ENCODE measurements around the gene CARNS1.
A peak's percentile ranks its signal among the peaks of the same experiment; 100 is the strongest.

CARNS1 gene

DNA sequence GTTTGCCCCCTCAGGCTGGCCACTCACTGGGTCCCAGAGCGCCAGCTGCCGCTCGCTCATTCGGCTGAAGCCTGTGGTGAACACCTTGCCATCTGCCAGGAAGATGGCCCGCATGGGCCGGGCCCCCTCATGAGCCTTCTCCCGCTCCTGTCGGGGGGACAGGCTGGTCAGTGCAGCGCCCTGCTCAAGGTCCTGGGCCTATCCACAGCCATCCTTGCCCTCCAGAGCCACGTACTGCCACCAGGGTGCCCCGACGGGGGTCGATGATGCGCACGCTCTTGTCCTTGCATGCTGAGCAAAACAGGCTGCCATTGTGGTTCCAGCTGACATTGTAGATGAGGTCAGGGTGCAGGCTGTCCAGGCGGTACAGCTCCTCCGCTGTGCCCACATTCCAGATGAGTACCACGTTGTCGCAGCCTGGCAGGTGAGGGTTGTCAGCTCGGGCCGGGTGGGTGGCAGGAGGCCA, 25.7 kb downstream of the CARNS1 start:
- Histone ChIP-seq H3K27ac (ENCODE audit: insufficient read depth in 1 of 2, low read depth in 1 of 2, low read length in 2 of 2, poor library complexity in 1 of 2, severe bottlenecking in 2 of 2) (no peak overlapping the region), H3K4me3 (ENCODE audit: control insufficient read depth in 1 of 7, extremely low read depth in 1 of 7, insufficient read depth in 4 of 7, low read depth in 2 of 7, low read length in 6 of 7) (no peak overlapping the region), H3K27me3 (replicated peaks in 2 of 5; ENCODE audit: control insufficient read depth in 4 of 5, insufficient read depth in 5 of 5, low read length in 4 of 5) (no peaks in the 10 kb centered on the region), H3K4me1 (ENCODE audit: control extremely low read depth in 1 of 4, control insufficient read depth in 4 of 4, insufficient read depth in 4 of 4, low read length in 3 of 4) (peaks cover 1 to 80% (median 71%) of the 10 kb centered on the region in 4 experiments), H3K36me3 (ENCODE audit: control insufficient read depth in 4 of 4, insufficient read depth in 4 of 4, low read length in 3 of 4) (peaks cover 0 to 29% (median 0%) of the 10 kb centered on the region in 4 experiments), H3K9me3 (ENCODE audit: control extremely low read depth in 1 of 5, control insufficient read depth in 4 of 5, insufficient read depth in 2 of 5, low read depth in 1 of 5, low read length in 4 of 5) (no peaks in the 10 kb centered on the region)
- CTCF ChIA-PET = interaction anchor here (0.6 to 2.1 kb wide), 7 partner anchors 9 to 64 kb away, joined by 3 to 11 read pairs (median 3); partner anchors contain the start of genes PITPNM1, PPP1CA, RAD9A and RPS6KB2
- 85% methylated on average over 19 of the region's 21 CpGs for WGBS (ENCODE audit: insufficient coverage)
- DNase-seq = no peak
- POLR2A ChIA-PET = interaction anchor here (1.4 kb wide), 1 partner anchor 40 kb away, joined by 6 read pairs; the partner anchor contains the start of gene PPP1CA

DNA sequence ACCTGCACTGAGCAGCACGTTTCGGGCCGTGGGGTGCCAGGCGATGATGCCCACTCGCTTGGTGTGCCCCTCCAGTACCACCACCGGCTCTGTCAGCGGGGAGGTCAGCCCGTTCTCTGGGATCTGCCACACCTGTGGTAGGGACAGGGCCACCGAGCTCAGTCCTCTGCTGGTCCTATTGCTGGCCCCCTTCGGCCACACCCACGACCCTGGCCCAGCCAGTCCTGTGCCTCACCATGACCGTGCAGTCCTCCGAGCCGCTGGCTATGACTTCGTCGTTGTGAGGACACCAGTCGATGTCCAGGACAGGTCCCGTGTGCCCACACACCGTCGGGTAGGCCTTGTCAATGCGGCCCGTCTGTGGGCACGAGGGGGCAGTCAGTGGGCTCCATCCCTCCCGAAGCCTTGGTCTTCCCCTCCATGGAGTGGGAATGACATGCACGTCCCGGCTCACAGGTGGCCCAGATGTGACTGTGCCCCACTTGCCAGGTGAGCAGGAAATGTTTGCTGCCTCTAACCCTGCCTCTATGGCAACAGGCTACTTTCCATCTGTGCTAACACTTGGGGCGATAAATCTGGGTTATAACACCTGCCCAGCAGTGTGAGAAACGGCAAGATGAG, 26.4 kb downstream of the CARNS1 start:
- Histone ChIP-seq H3K4me1 (ENCODE audit: control extremely low read depth in 1 of 4, control insufficient read depth in 4 of 4, insufficient read depth in 4 of 4, low read length in 3 of 4) (peaks cover 1 to 73% (median 65%) of the 10 kb centered on the region in 4 experiments), H3K36me3 (ENCODE audit: control insufficient read depth in 4 of 4, insufficient read depth in 4 of 4, low read length in 3 of 4) (peaks cover 0 to 25% (median 0%) of the 10 kb centered on the region in 4 experiments), H3K4me3 (ENCODE audit: control insufficient read depth in 1 of 7, extremely low read depth in 1 of 7, insufficient read depth in 4 of 7, low read depth in 2 of 7, low read length in 6 of 7) (no peak overlapping the region), H3K27ac (ENCODE audit: insufficient read depth in 1 of 2, low read depth in 1 of 2, low read length in 2 of 2, poor library complexity in 1 of 2, severe bottlenecking in 2 of 2) (no peak overlapping the region), H3K9me3 (ENCODE audit: control extremely low read depth in 1 of 5, control insufficient read depth in 4 of 5, insufficient read depth in 2 of 5, low read depth in 1 of 5, low read length in 4 of 5) (no peaks in the 10 kb centered on the region), H3K27me3 (replicated peaks in 2 of 5; ENCODE audit: control insufficient read depth in 4 of 5, insufficient read depth in 5 of 5, low read length in 4 of 5) (no peaks in the 10 kb centered on the region)
- WGBS (ENCODE audit: insufficient coverage) = 93% methylated on average over 28 of the region's 28 CpGs
- ChIA-PET POLR2A (no interaction called here), CTCF (interaction anchor here (1.2 to 2.1 kb wide), 4 partner anchors 13 to 51 kb away, joined by 3 to 11 read pairs (median 3); partner anchors contain the start of genes PPP1CA, RAD9A and RPS6KB2)
- DNase-seq = no peak

DNA sequence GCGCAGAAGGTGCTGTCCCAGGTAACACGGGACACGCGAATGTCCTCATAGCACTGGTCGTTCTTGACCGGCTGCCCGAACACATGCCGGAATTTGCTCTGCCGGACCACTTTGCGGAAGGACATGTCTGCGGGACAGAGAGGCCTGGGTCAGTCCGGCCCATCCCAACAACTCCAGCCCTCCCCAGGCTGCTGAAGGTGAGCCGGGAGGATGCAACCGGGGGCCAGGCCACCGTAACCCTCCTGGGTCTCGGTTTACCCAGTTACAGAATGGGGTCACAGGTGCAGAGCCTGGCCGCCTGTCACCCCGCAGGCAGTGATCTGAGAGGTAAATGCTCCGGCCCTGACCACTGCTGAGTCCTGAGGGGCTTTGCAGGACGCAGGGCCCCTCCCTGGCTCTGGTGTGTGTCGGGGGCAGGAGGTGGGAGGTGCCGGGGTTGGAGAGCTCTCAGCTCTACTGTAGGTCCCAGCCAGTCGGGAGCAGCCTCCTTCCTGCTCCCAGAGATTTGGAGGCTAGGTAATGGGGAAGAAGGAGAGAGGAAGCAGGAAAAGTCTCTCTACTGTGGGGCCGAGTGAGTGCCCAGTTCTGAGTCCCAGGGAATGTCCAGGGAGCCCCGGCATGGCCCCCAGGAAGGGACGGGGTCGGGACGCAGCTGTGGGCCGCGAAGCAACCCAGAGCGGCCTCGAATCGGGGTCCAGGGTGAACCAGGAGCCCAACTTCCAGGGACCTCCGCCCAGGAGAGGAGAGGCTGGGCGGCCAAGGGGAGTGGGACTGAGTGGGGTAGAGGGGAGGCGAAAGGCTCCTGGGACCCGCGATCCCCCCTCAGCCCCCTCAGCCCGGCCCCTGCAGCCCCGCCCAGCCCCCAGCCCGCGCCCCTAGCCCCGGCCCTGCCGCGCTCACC, 27.3 kb downstream of the CARNS1 start:
- Histone ChIP-seq H3K27me3 (replicated peaks in 2 of 5; ENCODE audit: control insufficient read depth in 4 of 5, insufficient read depth in 5 of 5, low read length in 4 of 5) (no peaks in the 10 kb centered on the region), H3K4me3 (ENCODE audit: control insufficient read depth in 1 of 7, extremely low read depth in 1 of 7, insufficient read depth in 4 of 7, low read depth in 2 of 7, low read length in 6 of 7) (peak overlapping the region in 4 of 7 experiments; percentile 27 to 75 (median 64)), H3K4me1 (ENCODE audit: control extremely low read depth in 1 of 4, control insufficient read depth in 4 of 4, insufficient read depth in 4 of 4, low read length in 3 of 4) (peaks cover 0 to 66% (median 58%) of the 10 kb centered on the region in 4 experiments), H3K36me3 (ENCODE audit: control insufficient read depth in 4 of 4, insufficient read depth in 4 of 4, low read length in 3 of 4) (peaks cover 0 to 22% (median 0%) of the 10 kb centered on the region in 4 experiments), H3K9me3 (ENCODE audit: control extremely low read depth in 1 of 5, control insufficient read depth in 4 of 5, insufficient read depth in 2 of 5, low read depth in 1 of 5, low read length in 4 of 5) (no peaks in the 10 kb centered on the region), H3K27ac (ENCODE audit: insufficient read depth in 1 of 2, low read depth in 1 of 2, low read length in 2 of 2, poor library complexity in 1 of 2, severe bottlenecking in 2 of 2) (peak overlapping the region in 1 of 2 experiments; percentile 66)
- CTCF ChIA-PET = no interaction called here
- POLR2A ChIA-PET = no interaction called here
- no peak for DNase-seq
- WGBS (ENCODE audit: insufficient coverage) = 74% methylated on average over 30 of the region's 45 CpGs

DNA sequence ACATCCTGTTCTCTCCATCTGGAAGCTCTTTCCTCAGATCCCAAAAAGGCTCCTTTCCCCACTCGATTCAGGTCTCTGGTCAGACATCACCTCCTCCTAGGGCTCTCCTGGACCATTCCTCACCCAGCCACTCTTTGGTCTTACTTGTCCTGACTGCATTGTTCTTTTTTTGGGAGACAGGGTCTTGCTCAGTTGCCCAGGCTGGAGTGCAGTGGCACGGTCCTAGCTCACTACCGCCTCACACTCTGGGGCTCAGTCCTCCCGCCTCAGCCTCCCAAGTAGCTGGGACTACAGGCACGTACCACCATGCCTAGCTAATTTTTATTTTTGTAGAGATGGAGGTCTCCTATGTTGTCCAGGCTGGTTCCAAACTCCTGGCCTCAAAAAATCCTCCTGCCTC, 30.0 kb downstream of the CARNS1 start:
- DNase-seq = no peak
- Histone ChIP-seq H3K36me3 (ENCODE audit: control insufficient read depth in 4 of 4, insufficient read depth in 4 of 4, low read length in 3 of 4) (peaks cover 0 to 8% (median 0%) of the 10 kb centered on the region in 4 experiments), H3K27me3 (replicated peaks in 2 of 5; ENCODE audit: control insufficient read depth in 4 of 5, insufficient read depth in 5 of 5, low read length in 4 of 5) (no peaks in the 10 kb centered on the region), H3K4me3 (ENCODE audit: control insufficient read depth in 1 of 7, extremely low read depth in 1 of 7, insufficient read depth in 4 of 7, low read depth in 2 of 7, low read length in 6 of 7) (peak overlapping the region in 1 of 7 experiments; percentile 68), H3K27ac (ENCODE audit: insufficient read depth in 1 of 2, low read depth in 1 of 2, low read length in 2 of 2, poor library complexity in 1 of 2, severe bottlenecking in 2 of 2) (no peak overlapping the region), H3K4me1 (ENCODE audit: control extremely low read depth in 1 of 4, control insufficient read depth in 4 of 4, insufficient read depth in 4 of 4, low read length in 3 of 4) (peaks cover 0 to 54% (median 42%) of the 10 kb centered on the region in 4 experiments), H3K9me3 (ENCODE audit: control extremely low read depth in 1 of 5, control insufficient read depth in 4 of 5, insufficient read depth in 2 of 5, low read depth in 1 of 5, low read length in 4 of 5) (no peaks in the 10 kb centered on the region)
- ChIA-PET POLR2A (no interaction called here), CTCF (no interaction called here)
- WGBS (ENCODE audit: insufficient coverage) = 93% methylated on average over 3 of the region's 5 CpGs

DNA sequence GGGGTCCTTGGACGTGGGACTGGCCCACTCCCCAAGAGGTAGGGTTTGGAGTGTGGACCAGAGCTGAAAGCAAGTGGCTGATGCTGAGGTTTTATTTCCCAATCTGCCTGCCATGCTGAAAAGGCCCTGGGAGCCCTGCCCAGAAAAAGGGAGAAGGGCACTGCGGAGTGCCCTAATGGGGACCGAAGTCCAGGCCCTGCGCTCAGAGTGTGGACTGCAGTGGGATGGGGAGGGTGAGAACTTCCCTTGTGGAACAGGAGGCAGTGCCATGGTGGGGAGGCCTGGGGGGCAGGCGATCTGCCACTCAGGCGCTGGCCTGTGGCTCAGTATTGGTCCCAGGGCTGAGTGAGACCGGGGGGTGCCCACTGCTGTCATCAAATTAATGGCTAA, 32.7 kb downstream of the CARNS1 start:
- Histone ChIP-seq H3K27ac (ENCODE audit: insufficient read depth in 1 of 2, low read depth in 1 of 2, low read length in 2 of 2, poor library complexity in 1 of 2, severe bottlenecking in 2 of 2) (no peak overlapping the region), H3K36me3 (ENCODE audit: control insufficient read depth in 4 of 4, insufficient read depth in 4 of 4, low read length in 3 of 4) (no peaks in the 10 kb centered on the region), H3K27me3 (replicated peaks in 2 of 5; ENCODE audit: control insufficient read depth in 4 of 5, insufficient read depth in 5 of 5, low read length in 4 of 5) (no peaks in the 10 kb centered on the region), H3K4me1 (ENCODE audit: control extremely low read depth in 1 of 4, control insufficient read depth in 4 of 4, insufficient read depth in 4 of 4, low read length in 3 of 4) (peaks cover 0 to 38% (median 32%) of the 10 kb centered on the region in 4 experiments), H3K9me3 (ENCODE audit: control extremely low read depth in 1 of 5, control insufficient read depth in 4 of 5, insufficient read depth in 2 of 5, low read depth in 1 of 5, low read length in 4 of 5) (no peaks in the 10 kb centered on the region), H3K4me3 (ENCODE audit: control insufficient read depth in 1 of 7, extremely low read depth in 1 of 7, insufficient read depth in 4 of 7, low read depth in 2 of 7, low read length in 6 of 7) (no peak overlapping the region)
- WGBS (ENCODE audit: insufficient coverage) = 98% methylated on average over 7 of the region's 7 CpGs
- POLR2A ChIA-PET = no interaction called here
- no peak for DNase-seq
- CTCF ChIA-PET = interaction anchor here (1.5 kb wide), 1 partner anchor 20 kb away, joined by 4 read pairs; no protein-coding TSS in a partner anchor

DNA sequence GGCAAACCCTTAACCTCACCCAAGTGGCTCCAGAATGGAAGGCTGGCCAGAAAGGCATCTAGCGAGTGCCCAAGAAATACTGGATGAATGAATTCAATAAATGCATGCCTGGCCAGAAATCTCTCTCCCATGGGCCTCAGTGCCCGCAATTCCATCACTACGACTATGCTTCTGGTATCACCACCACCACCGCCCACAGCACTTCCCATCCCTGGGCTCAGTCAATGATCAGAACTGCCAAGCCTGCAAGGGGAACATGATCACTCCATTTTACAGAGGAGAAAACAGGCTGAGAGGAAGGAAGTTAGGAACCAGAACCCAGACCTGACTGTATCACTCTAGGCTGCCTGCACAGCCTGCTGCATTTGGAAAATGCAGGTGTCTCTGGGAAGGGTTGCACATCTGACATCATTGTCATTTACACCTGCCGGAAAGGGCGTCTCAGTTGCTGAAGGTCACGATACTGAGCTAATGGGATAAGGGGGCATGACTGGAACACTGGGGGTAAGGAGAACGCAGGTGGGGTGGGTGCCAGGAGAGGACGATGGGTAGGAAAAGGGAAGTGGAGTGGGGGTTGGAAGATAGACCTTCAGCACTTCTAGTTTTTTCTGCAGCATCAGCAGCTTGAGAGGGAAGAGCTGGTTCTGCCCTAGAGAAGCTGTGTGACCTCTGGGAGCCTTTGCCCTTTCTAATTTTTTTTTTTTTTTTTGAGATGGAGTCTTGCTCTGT, 33.8 kb downstream of the CARNS1 start:
- Histone ChIP-seq H3K4me3 (ENCODE audit: control insufficient read depth in 1 of 7, extremely low read depth in 1 of 7, insufficient read depth in 4 of 7, low read depth in 2 of 7, low read length in 6 of 7) (no peak overlapping the region), H3K4me1 (ENCODE audit: control extremely low read depth in 1 of 4, control insufficient read depth in 4 of 4, insufficient read depth in 4 of 4, low read length in 3 of 4) (peaks cover 0 to 34% (median 26%) of the 10 kb centered on the region in 4 experiments), H3K9me3 (ENCODE audit: control extremely low read depth in 1 of 5, control insufficient read depth in 4 of 5, insufficient read depth in 2 of 5, low read depth in 1 of 5, low read length in 4 of 5) (no peaks in the 10 kb centered on the region), H3K36me3 (ENCODE audit: control insufficient read depth in 4 of 4, insufficient read depth in 4 of 4, low read length in 3 of 4) (no peaks in the 10 kb centered on the region), H3K27me3 (replicated peaks in 2 of 5; ENCODE audit: control insufficient read depth in 4 of 5, insufficient read depth in 5 of 5, low read length in 4 of 5) (no peaks in the 10 kb centered on the region), H3K27ac (ENCODE audit: insufficient read depth in 1 of 2, low read depth in 1 of 2, low read length in 2 of 2, poor library complexity in 1 of 2, severe bottlenecking in 2 of 2) (no peak overlapping the region)
- DNase-seq = peak in 1 of 3 donors; percentile 24
- POLR2A ChIA-PET = interaction anchor here (1.2 kb wide), 1 partner anchor 12 kb away, joined by 9 read pairs; the partner anchor contains the start of gene PTPRCAP
- 65% methylated on average over 7 of the region's 9 CpGs for WGBS (ENCODE audit: insufficient coverage)
- CTCF ChIA-PET = interaction anchor here (1.3 to 2.5 kb wide), 5 partner anchors 8 to 98 kb away, joined by 3 to 8 read pairs (median 4); partner anchors contain the start of gene PPP1CA

All from common myeloid progenitor, CD34-positive (primary cell).